ENCODE measurements around the gene NEK4.

The NEK4 gene

DNA sequence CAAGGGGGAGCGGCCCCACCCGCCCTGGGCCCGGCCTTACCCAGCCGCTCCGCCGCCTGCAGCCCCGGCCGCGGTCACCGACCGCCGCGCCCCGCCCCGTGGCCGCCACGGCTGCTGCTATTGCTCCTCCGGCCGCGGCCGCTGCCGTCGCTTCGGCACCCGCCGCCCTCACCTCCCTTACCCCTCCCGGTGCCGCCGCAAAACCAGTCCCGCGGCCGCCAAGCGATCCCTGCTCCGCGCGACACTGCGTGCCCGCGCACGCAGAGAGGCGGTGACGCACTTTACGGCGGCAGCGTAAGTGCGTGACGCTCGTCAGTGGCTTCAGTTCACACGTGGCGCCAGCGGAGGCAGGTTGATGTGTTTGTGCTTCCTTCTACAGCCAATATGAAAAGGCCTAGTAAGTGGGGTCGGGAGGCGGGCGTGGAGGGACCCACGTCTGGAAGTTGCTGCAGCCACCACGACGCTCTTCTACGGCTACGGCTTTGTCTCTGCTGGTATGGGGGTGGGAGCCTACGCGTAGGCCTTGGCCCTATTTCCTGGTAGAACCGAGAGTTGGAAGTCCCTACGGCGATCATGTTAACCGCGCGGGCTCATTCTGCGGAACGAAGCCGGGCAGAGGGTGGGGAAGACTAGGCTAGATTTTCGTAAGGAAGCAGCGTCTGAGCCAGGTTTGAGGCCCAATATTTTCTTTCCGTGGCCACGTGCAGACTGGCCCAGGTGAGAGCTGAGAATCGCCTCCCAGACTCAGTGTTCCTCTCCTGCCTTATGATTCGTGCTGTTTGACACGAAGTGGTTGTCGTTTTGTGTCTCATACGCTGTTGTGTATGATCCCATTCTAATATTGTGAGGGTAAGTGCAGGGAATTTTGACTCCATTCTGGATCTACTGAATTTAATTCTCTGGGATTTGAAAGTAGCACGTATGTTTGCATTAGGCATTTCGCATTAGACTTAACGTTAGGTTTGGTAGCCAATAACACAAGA, 84.7 kb downstream of the NEK4 start, which contains the start of the genes GNL3 and PBRM1 (continued):
- no peak for TF ChIP-seq ZNF16 (tag by site-specific recombination; IDR thresholded peaks at IDR 0.05; ENCODE audit: low read depth)
- TF ChIP-seq, protein P1, sequence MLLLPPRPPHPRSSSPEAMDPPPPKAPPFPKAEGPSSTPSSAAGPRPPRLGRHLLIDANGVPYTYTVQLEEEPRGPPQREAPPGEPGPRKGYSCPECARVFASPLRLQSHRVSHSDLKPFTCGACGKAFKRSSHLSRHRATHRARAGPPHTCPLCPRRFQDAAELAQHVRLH (tag by site-specific recombination; IDR thresholded peaks at IDR 0.05): no peak
- TF ChIP-seq, protein P2, sequence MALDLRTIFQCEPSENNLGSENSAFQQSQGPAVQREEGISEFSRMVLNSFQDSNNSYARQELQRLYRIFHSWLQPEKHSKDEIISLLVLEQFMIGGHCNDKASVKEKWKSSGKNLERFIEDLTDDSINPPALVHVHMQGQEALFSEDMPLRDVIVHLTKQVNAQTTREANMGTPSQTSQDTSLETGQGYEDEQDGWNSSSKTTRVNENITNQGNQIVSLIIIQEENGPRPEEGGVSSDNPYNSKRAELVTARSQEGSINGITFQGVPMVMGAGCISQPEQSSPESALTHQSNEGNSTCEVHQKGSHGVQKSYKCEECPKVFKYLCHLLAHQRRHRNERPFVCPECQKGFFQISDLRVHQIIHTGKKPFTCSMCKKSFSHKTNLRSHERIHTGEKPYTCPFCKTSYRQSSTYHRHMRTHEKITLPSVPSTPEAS (tag by site-specific recombination; IDR thresholded peaks at IDR 0.05): no peak
- TF ChIP-seq ZNF132 (tag by site-specific recombination; IDR thresholded peaks at IDR 0.05; ENCODE audit: borderline replicate concordance): no peak
- TF ChIP-seq ZNF830 (tag by site-specific recombination; IDR thresholded peaks at IDR 0.05; ENCODE audit: low read depth): no peak
- TF ChIP-seq ZNF274 (IDR thresholded peaks at IDR 0.05; ENCODE audit: low read length): no peak
- no peak for TF ChIP-seq ZNF274 (tag by site-specific recombination; IDR thresholded peaks at IDR 0.05; ENCODE audit: borderline replicate concordance)
- no peak for TF ChIP-seq ZNF202 (tag by site-specific recombination; IDR thresholded peaks at IDR 0.05; ENCODE audit: borderline replicate concordance)
- no peak for TF ChIP-seq ZNF239 (tag by site-specific recombination; IDR thresholded peaks at IDR 0.05)
- TF ChIP-seq ZNF544 (tag by site-specific recombination; IDR thresholded peaks at IDR 0.05): no peak
- TF ChIP-seq ZNF600 (tag by site-specific recombination; IDR thresholded peaks at IDR 0.05): peak; percentile 12; the same call in 1 of the 2 replicates
- TF ChIP-seq ZNF530 (tag by site-specific recombination; IDR thresholded peaks at IDR 0.05; ENCODE audit: low read depth): no peak
- TF ChIP-seq ZNF223 (tag by site-specific recombination; IDR thresholded peaks at IDR 0.05): no peak
- no peak for TF ChIP-seq OSR2 (tag by site-specific recombination; IDR thresholded peaks at IDR 0.05)
- TF ChIP-seq, protein P3, sequence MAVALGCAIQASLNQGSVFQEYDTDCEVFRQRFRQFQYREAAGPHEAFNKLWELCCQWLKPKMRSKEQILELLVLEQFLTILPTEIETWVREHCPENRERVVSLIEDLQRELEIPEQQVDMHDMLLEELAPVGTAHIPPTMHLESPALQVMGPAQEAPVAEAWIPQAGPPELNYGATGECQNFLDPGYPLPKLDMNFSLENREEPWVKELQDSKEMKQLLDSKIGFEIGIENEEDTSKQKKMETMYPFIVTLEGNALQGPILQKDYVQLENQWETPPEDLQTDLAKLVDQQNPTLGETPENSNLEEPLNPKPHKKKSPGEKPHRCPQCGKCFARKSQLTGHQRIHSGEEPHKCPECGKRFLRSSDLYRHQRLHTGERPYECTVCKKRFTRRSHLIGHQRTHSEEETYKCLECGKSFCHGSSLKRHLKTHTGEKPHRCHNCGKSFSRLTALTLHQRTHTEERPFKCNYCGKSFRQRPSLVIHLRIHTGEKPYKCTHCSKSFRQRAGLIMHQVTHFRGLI (tag by site-specific recombination; IDR thresholded peaks at IDR 0.05): no peak
- TF ChIP-seq, protein P4, sequence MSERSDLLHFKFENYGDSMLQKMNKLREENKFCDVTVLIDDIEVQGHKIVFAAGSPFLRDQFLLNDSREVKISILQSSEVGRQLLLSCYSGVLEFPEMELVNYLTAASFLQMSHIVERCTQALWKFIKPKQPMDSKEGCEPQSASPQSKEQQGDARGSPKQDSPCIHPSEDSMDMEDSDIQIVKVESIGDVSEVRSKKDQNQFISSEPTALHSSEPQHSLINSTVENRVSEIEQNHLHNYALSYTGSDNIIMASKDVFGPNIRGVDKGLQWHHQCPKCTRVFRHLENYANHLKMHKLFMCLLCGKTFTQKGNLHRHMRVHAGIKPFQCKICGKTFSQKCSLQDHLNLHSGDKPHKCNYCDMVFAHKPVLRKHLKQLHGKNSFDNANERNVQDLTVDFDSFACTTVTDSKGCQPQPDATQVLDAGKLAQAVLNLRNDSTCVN (tag by site-specific recombination; optimal IDR thresholded peaks at IDR 0.05): peak; percentile 95
- TF ChIP-seq ZNF169 (tag by site-specific recombination; IDR thresholded peaks at IDR 0.05): no peak
- TF ChIP-seq ZNF768 (tag by site-specific recombination; IDR thresholded peaks at IDR 0.05): no peak
- TF ChIP-seq, protein P5, sequence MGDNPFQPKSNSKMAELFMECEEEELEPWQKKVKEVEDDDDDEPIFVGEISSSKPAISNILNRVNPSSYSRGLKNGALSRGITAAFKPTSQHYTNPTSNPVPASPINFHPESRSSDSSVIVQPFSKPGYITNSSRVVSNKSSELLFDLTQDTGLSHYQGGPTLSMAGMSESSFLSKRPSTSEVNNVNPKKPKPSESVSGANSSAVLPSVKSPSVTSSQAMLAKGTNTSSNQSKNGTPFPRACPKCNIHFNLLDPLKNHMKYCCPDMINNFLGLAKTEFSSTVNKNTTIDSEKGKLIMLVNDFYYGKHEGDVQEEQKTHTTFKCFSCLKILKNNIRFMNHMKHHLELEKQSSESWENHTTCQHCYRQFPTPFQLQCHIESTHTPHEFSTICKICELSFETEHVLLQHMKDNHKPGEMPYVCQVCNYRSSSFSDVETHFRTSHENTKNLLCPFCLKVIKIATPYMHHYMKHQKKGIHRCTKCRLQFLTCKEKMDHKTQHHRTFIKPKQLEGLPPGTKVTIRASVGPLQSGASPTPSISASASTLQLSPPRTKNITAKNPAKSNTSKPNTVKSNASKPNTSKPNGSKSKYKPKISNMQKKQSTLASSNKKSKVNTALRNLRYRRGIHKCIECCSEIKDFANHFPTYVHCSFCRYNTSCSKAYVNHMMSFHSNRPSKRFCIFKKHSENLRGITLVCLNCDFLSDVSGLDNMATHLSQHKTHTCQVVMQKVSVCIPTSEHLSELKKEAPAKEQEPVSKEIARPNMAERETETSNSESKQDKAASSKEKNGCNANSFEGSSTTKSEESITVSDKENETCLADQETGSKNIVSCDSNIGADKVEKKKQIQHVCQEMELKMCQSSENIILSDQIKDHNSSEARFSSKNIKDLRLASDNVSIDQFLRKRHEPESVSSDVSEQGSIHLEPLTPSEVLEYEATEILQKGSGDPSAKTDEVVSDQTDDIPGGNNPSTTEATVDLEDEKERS (tag by site-specific recombination; IDR thresholded peaks at IDR 0.05): no peak
- TF ChIP-seq SP7 (tag by site-specific recombination; IDR thresholded peaks at IDR 0.05): peak; percentile 68
- no peak for TF ChIP-seq ZNF37A (tag by site-specific recombination; IDR thresholded peaks at IDR 0.05)
- no peak for TF ChIP-seq ZNF10 (tag by site-specific recombination; IDR thresholded peaks at IDR 0.05)
- TF ChIP-seq, protein P6, sequence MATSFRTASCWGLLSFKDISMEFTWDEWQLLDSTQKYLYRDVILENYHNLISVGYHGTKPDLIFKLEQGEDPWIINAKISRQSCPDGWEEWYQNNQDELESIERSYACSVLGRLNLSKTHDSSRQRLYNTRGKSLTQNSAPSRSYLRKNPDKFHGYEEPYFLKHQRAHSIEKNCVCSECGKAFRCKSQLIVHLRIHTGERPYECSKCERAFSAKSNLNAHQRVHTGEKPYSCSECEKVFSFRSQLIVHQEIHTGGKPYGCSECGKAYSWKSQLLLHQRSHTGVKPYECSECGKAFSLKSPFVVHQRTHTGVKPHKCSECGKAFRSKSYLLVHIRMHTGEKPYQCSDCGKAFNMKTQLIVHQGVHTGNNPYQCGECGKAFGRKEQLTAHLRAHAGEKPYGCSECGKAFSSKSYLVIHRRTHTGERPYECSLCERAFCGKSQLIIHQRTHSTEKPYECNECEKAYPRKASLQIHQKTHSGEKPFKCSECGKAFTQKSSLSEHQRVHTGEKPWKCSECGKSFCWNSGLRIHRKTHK (tag by site-specific recombination; IDR thresholded peaks at IDR 0.05): no peak
- TF ChIP-seq, protein P7, sequence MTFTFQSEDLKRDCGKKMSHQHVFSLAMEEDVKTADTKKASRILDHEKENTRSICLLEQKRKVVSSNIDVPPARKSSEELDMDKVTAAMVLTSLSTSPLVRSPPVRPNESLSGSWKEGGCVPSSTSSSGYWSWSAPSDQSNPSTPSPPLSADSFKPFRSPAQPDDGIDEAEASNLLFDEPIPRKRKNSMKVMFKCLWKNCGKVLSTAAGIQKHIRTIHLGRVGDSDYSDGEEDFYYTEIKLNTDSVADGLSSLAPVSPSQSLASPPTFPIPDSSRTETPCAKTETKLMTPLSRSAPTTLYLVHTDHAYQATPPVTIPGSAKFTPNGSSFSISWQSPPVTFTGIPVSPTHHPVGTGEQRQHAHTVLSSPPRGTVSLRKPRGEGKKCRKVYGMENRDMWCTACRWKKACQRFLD (tag by site-specific recombination; IDR thresholded peaks at IDR 0.05): no peak
- TF ChIP-seq ZNF155 (tag by site-specific recombination; IDR thresholded peaks at IDR 0.05): no peak
- TF ChIP-seq ZNF404 (tag by site-specific recombination; IDR thresholded peaks at IDR 0.05): no peak
- TF ChIP-seq ZNF423 (tag by site-specific recombination; IDR thresholded peaks at IDR 0.05): no peak
- 0 out of 2 replicates have a peak, but pooled peaks have one; percentile 12 for TF ChIP-seq ZNF146 (tag by site-specific recombination; IDR thresholded peaks at IDR 0.05)
- TF ChIP-seq ZEB2 (tag by site-specific recombination; IDR thresholded peaks at IDR 0.05): 0 out of 2 replicates have a peak, but pooled peaks have one; percentile 30
- 0 out of 2 replicates have a peak, but pooled peaks have one; percentile 22 for TF ChIP-seq EGR2 (tag by site-specific recombination; IDR thresholded peaks at IDR 0.05; ENCODE audit: low read depth)
